Measurements from ENCODE around the gene HPS3.
A peak's percentile ranks its signal among the peaks of the same experiment; 100 is the strongest.

The HPS3 gene

DNA sequence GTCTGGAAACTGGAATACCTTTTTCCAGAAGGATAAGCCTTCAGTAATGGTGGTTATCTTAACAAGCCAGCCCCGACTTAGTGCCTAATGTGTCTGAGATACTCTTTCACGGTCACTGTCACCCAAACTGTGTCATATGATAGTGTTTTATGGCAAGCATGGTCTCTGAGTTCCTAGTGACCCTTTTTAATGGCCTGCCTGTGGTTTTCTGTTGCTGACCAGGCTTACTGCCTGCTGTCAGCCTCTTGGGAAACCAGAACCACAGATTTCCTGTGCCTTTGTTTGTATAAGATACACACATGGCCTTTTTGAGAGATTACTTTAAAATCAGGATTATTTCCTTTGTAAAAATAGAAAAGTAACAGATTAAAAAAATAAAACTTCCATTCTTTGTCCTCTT lies 22.4 kb downstream of the HPS3 start:
- Histone ChIP-seq H3K27ac (peak overlapping the region; percentile 58), H3K4me2 (peak overlapping the region; percentile 79), H3K36me3 (peaks cover 50% of the 10 kb centered on the region), H3K9me3 (no peaks in the 10 kb centered on the region; the same call in 1 of the 2 replicates), H3K9ac (0 out of 2 replicates have a peak overlapping the region, but pooled peaks have one; percentile 32), H3K27me3 (no peaks in the 10 kb centered on the region), H3K4me1 (peaks cover 29% of the 10 kb centered on the region), H3K4me3 (no peak overlapping the region), H4K20me1 (no peaks in the 10 kb centered on the region)
- no peak for TF ChIP-seq Cebpa-rat (IDR thresholded peaks at IDR 0.05)

DNA sequence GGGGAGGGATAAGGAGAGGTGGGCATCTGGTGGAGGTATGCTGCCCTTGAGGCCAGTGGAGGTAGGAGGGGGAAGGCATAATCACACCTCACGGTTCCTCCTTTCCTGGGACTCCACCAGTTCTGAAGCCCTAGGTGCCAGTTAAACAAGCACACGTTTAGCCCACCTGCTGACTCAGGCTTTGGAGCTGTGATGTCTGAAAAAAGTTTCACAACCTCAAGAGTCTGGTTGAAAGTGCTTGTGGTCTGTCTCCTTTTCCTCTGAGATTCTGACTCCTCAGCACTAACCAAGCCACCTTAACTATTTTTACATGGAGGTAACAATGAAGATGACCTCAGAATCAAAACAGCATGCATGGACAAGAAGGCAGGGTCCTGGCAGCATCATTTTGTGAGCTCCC lies 23.0 kb downstream of the HPS3 start:
- peak overlapping the region; percentile 58 for H3K27ac ChIP-seq
- H3K4me1 ChIP-seq, result peaks cover 27% of the 10 kb centered on the region
- H3K36me3 ChIP-seq, result peaks cover 55% of the 10 kb centered on the region
- no peak overlapping the region for H3K4me3 ChIP-seq
- 0 out of 2 replicates have a peak overlapping the region, but pooled peaks have one; percentile 32 for H3K9ac ChIP-seq
- no peaks in the 10 kb centered on the region; the same call in 1 of the 2 replicates for H3K9me3 ChIP-seq
- no peak for TF ChIP-seq Cebpa-rat (IDR thresholded peaks at IDR 0.05)
- H4K20me1 ChIP-seq, result no peaks in the 10 kb centered on the region
- H3K4me2 ChIP-seq, result peak overlapping the region; percentile 79
- H3K27me3 ChIP-seq, result no peaks in the 10 kb centered on the region

DNA sequence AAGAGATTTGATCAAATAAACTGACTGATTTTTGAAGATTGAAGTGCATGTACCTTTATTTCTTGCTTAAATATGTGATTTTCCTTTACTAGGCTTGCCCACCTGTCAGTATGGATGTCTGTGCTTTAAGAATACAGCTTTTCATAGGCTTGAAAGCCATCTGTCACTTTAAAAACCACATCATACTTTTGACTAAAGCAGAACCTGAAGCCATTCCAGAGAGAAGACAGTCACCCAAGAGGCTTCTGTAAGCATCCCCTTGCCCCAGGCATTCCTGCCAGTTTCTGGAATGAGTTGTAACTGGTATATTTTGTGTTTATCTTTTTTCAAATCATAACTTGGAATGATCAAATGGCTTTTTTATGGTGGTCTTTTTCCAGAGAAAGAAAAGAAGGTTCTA lies 24.0 kb downstream of the HPS3 start:
- TF ChIP-seq Cebpa-rat (IDR thresholded peaks at IDR 0.05), result no peak
- Histone ChIP-seq H4K20me1 (no peaks in the 10 kb centered on the region), H3K9ac (no peak overlapping the region)

DNA sequence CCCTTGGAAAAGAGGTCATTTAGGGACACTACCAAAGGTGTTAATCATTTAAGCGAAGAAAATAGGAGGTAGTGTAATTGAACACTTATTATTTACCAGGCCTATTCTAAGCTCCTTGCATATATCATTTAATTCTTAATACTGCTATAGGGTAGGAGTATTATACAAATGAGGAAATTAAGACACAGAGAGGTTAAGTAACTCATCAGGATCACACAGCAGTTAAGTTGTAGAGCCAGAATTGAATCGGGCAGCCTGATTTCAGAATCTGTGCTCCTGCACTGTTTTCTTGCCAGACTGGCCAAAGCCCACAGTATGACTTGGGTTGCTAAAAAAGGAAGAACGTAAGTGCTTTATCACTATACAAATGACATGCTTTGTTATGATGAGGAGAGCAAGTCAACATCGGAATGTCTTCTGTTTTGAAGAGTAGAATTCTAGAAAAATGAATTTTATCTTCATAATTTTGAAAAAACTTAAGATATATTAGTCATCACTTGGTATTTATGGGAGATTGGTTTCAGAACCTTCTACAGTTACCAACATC lies 31.4 kb downstream of the HPS3 start:
- Histone ChIP-seq H3K4me2 (no peak overlapping the region), H3K4me1 (peaks cover 8% of the 10 kb centered on the region), H3K36me3 (peaks cover 72% of the 10 kb centered on the region), H3K27me3 (no peaks in the 10 kb centered on the region), H3K4me3 (no peak overlapping the region), H4K20me1 (no peaks in the 10 kb centered on the region), H3K9me3 (no peaks in the 10 kb centered on the region), H3K9ac (no peak overlapping the region), H3K27ac (no peak overlapping the region)
- TF ChIP-seq Cebpa-rat (IDR thresholded peaks at IDR 0.05), result no peak

More for the DNA sequence above, 24.0 kb downstream of the HPS3 start:
- peaks cover 54% of the 10 kb centered on the region for H3K36me3 ChIP-seq
- H3K4me3 ChIP-seq, result no peak overlapping the region
- H3K27ac ChIP-seq, result no peak overlapping the region
- peaks cover 27% of the 10 kb centered on the region for H3K4me1 ChIP-seq
- peak overlapping the region; percentile 79; the same call in 1 of the 2 replicates for H3K4me2 ChIP-seq
- H3K27me3 ChIP-seq, result no peaks in the 10 kb centered on the region
- no peaks in the 10 kb centered on the region; the same call in 1 of the 2 replicates for H3K9me3 ChIP-seq

DNA sequence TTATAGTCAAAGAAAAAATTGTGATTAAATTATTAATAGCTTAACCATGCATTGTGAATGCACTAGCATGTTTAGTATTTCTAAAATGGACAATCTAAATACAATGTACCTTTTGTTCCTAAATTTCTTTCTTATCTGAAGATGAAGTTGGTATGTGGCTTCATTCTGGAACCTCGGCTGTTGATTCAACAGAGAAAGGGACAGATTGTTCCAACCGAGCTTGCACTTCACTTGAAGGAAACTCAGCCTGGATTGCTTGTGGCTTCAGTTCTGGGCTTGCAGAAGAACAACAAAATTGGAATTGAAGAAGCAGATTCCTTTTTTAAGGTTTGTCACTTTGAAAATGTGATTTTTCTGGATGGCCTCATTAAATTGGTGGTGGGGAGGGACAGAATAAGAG lies 32.6 kb downstream of the HPS3 start:
- no peak overlapping the region for H3K4me3 ChIP-seq
- no peak overlapping the region for H3K9ac ChIP-seq
- no peak overlapping the region for H3K27ac ChIP-seq
- H3K4me2 ChIP-seq, result no peak overlapping the region
- H3K36me3 ChIP-seq, result peaks cover 72% of the 10 kb centered on the region
- no peak for TF ChIP-seq Cebpa-rat (IDR thresholded peaks at IDR 0.05)
- H3K9me3 ChIP-seq, result no peaks in the 10 kb centered on the region
- no peaks in the 10 kb centered on the region for H4K20me1 ChIP-seq
- H3K4me1 ChIP-seq, result peaks cover 8% of the 10 kb centered on the region
- no peaks in the 10 kb centered on the region for H3K27me3 ChIP-seq

DNA sequence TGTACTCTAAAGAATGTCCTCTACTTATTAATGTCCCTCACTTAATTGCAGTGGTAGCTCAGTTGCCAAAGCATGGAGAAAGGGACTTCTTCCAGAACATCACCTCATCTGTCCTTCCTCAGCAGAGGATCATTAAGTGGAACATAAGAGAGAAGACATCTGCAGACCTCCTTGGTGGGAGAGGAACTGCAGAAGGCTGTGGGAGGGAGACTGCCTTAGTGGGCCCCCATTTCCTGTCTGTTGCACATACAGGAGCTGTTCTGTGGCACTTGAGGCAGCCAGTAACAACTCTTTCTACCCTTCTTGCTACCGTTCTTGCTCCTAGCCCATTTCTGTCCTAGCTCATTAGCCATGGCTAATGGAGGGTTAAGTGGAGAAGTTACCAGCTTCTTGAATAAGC lies 33.6 kb downstream of the HPS3 start:
- Histone ChIP-seq H3K4me2 (peak overlapping the region; percentile 25; the same call in 1 of the 2 replicates), H3K36me3 (peaks cover 72% of the 10 kb centered on the region)
- TF ChIP-seq Cebpa-rat (IDR thresholded peaks at IDR 0.05), result no peak

DNA sequence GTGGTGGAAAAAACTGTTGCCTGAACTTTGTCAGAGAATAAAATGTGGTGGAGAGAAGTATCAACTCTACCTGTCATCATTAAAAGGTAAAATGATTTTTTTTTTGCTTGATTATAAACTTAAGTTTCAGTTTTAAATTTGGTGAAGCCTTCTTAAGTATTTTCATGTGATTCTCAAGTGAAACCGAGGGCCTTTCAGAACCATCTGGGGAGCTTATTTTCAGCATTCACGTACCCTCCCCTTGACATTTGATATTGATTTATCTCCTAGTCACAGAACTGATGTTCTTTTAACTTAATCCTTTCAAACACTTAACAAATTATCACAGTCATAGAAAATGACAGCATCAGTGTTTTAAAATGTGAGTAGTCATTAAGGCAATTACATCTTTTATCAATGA lies 38.5 kb downstream of the HPS3 start:
- no peaks in the 10 kb centered on the region for H3K27me3 ChIP-seq
- H4K20me1 ChIP-seq, result no peaks in the 10 kb centered on the region
- peaks cover 78% of the 10 kb centered on the region for H3K36me3 ChIP-seq
- no peak overlapping the region for H3K9ac ChIP-seq
- no peak overlapping the region for H3K4me2 ChIP-seq
- peaks cover 5% of the 10 kb centered on the region for H3K4me1 ChIP-seq
- no peak overlapping the region for H3K4me3 ChIP-seq
- no peaks in the 10 kb centered on the region for H3K9me3 ChIP-seq
- TF ChIP-seq Cebpa-rat (IDR thresholded peaks at IDR 0.05), result no peak
- H3K27ac ChIP-seq, result no peak overlapping the region

More for the DNA sequence above, 33.6 kb downstream of the HPS3 start:
- Histone ChIP-seq H3K4me3 (no peak overlapping the region), H3K9me3 (no peaks in the 10 kb centered on the region), H3K4me1 (peaks cover 8% of the 10 kb centered on the region), H4K20me1 (no peaks in the 10 kb centered on the region), H3K27ac (no peak overlapping the region), H3K27me3 (no peaks in the 10 kb centered on the region), H3K9ac (no peak overlapping the region)

DNA sequence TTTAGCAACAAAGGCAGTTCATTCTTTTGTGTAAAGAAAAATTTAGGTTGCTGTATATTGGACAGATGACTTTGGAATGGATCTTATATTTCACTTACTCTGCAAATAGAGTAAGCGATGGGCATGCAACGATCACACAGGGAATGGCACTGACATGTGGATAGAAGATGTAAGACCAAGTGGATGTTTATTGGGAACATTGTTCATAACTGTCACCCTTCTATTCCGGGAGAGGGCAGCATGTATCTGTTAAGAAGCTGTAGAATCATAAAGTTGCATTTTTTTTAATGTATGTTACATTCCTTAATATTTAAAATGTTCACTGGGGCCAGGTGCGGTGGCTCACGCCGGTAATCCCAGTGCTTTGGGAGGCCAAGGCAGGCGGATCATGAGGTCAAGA lies 41.2 kb downstream of the HPS3 start:
- TF ChIP-seq Cebpa-rat (IDR thresholded peaks at IDR 0.05), result no peak
- no peak overlapping the region for H3K4me3 ChIP-seq
- H3K9ac ChIP-seq, result no peak overlapping the region
- H4K20me1 ChIP-seq, result no peaks in the 10 kb centered on the region
- no peaks in the 10 kb centered on the region for H3K27me3 ChIP-seq
- H3K4me1 ChIP-seq, result peaks cover 18% of the 10 kb centered on the region
- peaks cover 68% of the 10 kb centered on the region for H3K36me3 ChIP-seq
- H3K9me3 ChIP-seq, result no peaks in the 10 kb centered on the region
- no peak overlapping the region for H3K27ac ChIP-seq
- H3K4me2 ChIP-seq, result no peak overlapping the region

DNA sequence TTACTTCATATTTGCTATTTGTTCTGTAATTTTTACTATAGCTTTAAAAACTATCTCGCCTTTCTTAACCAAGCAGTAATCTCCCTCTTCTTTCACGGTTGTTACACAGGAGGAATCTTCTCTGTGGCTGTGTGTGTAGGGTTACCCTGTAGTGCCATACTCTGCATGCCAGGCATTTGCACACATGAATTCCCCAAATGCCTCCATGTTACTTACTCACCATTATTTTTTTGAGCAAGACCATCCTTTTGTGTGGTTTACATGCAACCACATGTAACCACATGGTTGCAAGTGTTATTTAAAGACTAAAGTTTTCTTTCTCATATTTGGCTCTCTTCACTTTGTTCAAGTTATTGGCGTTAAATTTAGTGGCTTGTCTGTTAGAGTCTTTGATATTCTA lies 45.5 kb downstream of the HPS3 start:
- no peak for TF ChIP-seq Cebpa-rat (IDR thresholded peaks at IDR 0.05)
- H4K20me1 ChIP-seq, result no peaks in the 10 kb centered on the region
- peaks cover 53% of the 10 kb centered on the region for H3K36me3 ChIP-seq
- no peak overlapping the region for H3K4me3 ChIP-seq
- no peaks in the 10 kb centered on the region for H3K9me3 ChIP-seq
- no peak overlapping the region for H3K9ac ChIP-seq
- peaks cover 20% of the 10 kb centered on the region for H3K4me1 ChIP-seq
- no peak overlapping the region for H3K27ac ChIP-seq
- peak overlapping the region; percentile 56 for H3K4me2 ChIP-seq
- no peaks in the 10 kb centered on the region for H3K27me3 ChIP-seq

DNA sequence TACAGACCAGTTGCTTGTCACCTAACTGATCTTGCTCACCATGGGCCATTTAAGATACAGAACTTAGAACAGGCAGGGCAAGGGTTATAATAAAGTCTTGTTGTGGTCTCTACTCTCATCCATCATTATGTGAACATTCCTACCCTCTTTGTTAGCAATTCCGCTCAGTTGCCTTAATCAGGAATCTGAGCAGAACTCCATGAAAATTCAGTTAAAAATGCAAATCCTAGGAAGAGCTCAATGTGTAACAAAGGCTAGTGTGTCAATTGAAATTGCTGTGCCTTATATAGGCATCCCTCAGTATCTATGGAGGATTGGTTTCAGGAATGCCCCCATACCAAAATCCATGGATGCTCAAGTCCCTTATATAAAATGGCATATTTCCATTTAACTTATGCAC lies 47.7 kb downstream of the HPS3 start:
- H3K27me3 ChIP-seq, result no peaks in the 10 kb centered on the region
- H3K4me3 ChIP-seq, result no peak overlapping the region
- no peaks in the 10 kb centered on the region for H4K20me1 ChIP-seq
- TF ChIP-seq Cebpa-rat (IDR thresholded peaks at IDR 0.05), result no peak
- H3K36me3 ChIP-seq, result peaks cover 33% of the 10 kb centered on the region; the same call in 1 of the 2 replicates
- H3K4me2 ChIP-seq, result no peak overlapping the region
- no peak overlapping the region for H3K27ac ChIP-seq
- no peaks in the 10 kb centered on the region for H3K9me3 ChIP-seq
- H3K4me1 ChIP-seq, result peaks cover 20% of the 10 kb centered on the region
- no peak overlapping the region for H3K9ac ChIP-seq

All from BLaER1 (cell line).